GM18858 (cell line): ENCODE results near the gene COL5A1.

Source experiments
- ATAC-seq: cut with Tn5 transposase; IDR thresholded peaks from one replicate; pipeline ENCODE4 v1.9.1; 2021; ENCODE audit not compliant: unreplicated experiment

COL5A1 gene

DNA sequence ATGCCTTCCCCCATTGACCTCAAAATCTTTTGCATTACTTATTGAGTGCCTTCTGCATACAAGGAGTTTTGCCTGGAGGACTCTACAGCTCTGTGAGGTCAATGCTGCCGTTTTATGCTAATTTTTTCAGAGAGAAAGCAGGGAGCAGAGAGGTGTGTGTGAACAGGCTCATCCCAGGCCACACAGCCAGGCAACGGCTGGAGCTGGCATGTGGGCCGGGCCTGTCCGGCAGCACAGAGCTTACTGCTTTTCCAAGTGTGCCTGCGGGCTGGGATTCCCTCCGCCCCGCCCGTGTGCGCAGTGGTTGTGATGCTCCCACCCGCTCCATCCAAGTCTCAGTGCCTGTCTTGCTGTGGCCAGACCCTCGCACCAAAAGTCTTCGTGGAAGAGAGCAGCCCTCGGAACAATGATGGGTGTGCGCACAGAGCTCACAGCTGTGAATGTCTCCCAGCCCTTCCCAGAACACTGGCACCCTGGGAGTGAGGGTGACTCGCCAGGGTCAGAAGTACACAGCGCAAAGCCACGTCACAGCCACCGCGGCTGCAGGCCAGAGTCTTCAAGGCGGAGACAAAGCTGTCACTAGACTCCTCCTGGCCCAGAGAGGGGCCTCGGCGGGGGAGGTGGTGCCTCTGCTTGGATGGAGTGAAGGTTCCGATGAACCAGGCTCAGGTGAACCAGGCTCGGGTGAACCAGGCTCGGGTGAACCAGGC lies 82.8 kb downstream of the COL5A1 start:
- ATAC-seq = no peak

DNA sequence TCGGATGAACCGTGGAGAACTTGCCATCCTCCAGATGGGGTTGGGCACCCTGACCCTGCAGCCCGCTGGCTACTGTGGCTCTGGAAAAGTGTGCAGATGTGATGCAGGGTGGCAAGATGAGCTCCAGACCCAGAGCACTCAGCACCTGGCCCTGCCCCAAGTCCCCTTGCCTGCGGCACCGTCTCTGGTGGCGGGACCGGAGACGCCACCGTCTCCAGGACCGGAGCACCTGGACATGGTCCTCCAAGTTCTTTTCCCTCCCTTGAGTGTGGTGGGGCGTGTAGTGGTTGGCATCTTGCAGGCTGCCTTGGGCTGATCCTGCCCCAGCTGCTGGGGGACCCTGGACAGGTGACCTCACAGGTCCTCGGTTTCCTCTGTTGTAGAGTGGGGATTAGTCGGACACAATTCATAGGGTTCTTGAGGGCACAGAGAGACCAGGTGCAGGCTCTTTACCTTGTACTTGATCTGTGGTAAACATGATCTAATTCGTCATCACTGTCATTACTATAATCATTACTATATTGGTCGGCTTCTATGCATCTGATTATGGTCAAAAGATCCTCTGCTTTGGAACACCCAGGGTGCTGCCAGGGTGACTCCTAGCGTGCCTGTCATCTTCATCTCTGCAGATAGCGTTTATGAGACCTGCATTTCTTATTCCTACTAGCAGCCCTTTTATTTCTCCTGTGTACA lies 83.5 kb downstream of the COL5A1 start:
- ATAC-seq = no peak

DNA sequence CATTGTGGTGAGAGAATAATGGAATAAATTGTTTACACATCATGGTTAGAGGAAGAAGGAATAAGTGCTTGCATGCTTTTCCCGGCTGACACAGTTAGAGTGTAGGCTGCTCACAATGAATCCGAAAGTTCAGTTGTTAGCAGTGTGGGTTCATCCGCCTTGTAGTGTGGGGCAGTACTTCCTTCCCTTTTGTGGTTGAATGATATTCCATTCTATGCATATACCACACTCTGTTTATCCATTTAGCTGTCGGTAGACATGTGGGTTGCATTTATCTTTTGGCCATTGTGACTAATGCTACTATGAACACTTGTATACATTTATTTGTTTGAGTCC lies 84.0 kb downstream of the COL5A1 start:
- ATAC-seq = no peak

DNA sequence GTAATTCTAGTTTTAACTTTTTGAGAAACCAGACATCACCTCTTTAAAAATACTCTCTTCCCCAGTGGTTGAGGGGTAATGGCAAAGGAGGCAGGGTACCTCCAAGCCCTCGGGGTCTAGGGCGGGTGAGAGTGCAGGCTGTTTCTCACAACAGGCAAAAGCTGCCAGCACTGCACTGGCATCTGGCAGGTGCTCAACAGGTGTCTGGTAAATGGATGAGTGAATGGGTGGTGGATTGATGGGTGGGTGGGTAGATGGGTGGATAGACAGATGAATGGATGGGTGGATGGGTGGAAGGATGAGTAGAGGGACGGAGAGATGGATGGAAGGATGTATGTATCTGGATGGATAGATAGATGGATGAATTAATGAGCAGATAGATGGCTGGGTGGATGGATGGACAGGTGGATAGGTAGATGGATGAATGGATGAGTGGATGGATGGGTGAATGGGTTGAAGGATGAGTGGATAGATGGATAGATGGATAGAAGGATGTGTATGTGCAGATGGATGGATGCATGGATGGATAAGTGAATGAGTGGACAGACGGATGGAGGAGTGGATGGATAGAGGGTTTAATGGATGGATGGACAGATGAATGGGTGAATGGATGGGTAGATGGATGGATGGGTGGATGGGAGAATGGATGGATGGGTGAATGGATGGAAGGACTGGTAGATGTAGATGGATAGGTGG lies 84.6 kb downstream of the COL5A1 start:
- no peak for ATAC-seq

DNA sequence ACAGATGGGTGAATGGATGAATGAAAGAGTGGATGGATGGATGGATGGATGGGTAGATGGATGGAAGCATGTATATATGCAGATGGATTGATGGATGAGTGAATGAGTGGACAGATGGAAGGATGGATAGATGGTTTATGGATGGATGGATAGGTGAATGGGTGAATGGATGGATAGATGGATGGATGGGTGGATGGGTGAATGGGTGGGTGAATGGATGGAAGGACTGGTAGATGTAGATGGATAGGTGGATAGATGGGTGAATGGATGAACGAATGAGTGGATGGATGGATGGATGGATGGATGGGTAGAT lies 85.1 kb downstream of the COL5A1 start:
- no peak for ATAC-seq

DNA sequence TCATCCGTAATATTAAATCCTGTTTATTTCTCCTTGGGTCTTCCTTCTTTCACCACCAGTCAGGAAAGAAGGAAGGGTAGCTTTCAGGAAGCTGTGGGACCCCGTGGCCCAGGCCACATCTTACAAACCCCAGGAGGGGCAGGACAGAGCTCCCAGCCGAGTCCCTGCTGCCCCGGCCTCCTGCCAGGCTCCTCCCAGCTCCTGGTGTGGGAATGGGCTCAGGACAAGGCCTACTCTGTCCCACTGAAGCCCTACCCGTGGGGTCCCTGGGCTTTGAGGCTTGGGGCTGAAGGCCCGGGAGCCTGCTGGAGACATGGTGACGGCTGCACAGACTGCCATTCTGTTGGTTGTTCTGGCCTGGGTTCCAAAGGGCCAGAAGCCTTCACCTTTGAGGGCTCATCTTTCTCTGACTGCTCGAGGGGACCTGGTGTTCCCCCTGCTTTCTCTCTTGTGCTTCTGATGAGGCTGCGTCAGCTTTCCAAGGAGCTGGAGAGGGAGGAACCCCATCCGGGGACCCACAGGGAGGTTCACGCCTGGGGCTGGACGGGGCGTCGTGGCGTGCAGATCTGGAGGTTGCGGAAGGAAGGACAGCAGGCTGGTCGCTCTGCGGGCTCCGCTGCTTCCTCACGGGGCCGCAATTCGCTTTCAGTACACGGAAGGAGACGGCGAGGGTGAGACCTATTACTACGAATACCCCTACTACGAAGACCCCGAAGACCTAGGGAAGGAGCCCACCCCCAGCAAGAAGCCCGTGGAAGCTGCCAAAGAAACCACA lies 86.6 kb downstream of the COL5A1 start:
- no peak for ATAC-seq

DNA sequence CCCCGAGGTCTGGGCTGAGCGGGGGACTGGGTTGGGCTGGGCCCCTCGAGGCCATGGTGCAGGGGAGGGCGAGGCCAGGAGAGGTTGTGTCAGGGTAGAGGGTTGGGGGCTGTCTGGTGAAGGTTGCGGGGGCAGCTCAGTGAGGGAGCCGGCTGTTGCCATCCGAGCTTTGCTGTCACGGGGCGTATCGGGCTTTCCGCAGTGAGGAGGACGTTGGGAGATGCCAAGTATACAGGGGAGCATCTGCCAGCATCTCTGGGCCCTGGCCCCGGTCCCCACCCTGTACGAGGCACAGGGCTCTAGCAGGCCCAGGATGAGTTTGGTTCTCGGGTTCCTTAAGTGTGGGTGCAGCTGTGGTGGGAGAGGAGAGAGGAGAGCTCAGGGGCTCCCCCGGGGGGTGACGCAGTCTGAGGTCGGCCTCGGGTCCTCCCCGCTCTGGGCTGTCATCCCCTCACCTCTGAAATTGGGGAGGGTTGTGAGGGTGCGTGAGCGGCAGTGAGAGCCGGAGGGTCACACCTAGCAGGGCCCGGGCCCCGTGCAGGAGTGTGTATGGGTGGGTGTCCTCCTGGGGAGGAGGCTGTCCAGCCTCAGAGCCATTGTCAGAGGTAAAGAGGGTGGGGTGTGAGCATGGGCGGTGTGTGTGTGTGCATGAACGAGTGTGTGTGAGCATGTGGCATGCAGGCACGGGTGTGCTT lies 87.3 kb downstream of the COL5A1 start:
- no peak for ATAC-seq

DNA sequence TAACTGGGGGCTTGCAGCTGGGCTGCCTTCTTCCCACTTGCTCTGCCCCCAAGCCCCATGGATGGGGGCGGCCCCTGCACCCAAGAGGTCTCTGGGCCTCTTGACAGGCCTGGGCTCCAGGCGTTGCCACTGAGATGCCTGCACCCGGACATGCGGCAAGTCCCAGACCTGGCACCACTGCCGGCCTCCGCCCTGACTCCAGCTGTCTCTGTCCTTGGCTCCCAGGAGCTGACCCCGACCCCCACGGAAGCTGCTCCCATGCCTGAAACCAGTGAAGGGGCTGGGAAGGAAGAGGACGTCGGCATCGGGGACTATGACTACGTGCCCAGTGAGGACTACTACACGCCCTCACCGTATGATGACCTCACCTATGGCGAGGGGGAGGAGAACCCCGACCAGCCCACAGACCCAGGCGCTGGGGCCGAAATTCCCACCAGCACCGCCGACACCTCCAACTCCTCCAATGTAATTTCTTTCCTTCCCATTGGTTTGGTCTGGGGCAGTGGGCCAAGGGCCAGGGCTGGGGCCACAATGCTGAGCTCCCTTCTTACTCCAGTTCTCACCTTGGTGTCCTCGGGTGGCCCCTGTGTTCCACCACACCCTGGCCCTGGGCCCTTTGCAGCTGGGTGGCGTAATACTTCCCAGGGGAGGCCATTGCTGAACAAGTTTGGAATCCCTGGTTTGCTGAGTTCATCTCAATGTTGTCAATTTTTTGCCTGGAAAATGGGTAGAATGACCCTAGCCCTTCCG lies 88.6 kb downstream of the COL5A1 start:
- ATAC-seq = no peak

DNA sequence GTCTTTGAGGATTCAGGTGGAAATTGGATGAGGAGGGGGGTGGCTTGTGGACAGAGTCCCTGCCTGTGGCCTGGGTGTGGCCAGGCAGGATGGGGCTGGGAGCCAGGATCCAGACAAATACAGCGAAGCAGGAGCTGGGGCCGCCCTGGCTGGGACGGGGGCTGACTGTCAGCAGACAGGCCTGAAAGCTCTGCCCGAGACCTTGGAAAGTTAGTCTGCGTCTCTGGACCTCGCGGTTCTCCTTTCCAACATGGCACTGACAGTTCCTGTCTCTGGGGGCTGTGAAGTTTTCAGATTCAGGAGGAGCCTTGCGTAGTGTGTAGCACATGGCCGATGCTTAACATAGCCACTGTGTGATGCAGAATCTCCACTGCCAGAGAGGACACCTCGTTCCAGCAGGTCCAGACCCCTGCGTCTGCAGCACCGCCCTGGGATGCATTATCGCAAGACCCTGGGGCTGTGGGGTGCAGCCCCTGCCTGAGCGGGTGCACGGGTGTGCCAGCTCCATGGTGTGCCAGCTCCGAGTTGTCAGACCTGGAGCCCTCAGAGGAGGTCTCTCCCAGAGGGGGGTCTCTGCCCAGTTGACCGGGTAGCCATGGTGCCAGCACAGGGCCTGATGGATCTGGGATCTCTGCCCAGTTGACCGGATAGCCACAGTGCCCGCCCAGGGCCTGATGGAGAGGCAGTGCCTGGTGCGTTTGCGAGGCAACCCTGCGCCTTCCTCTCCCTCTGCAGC lies 89.3 kb downstream of the COL5A1 start:
- no peak for ATAC-seq

DNA sequence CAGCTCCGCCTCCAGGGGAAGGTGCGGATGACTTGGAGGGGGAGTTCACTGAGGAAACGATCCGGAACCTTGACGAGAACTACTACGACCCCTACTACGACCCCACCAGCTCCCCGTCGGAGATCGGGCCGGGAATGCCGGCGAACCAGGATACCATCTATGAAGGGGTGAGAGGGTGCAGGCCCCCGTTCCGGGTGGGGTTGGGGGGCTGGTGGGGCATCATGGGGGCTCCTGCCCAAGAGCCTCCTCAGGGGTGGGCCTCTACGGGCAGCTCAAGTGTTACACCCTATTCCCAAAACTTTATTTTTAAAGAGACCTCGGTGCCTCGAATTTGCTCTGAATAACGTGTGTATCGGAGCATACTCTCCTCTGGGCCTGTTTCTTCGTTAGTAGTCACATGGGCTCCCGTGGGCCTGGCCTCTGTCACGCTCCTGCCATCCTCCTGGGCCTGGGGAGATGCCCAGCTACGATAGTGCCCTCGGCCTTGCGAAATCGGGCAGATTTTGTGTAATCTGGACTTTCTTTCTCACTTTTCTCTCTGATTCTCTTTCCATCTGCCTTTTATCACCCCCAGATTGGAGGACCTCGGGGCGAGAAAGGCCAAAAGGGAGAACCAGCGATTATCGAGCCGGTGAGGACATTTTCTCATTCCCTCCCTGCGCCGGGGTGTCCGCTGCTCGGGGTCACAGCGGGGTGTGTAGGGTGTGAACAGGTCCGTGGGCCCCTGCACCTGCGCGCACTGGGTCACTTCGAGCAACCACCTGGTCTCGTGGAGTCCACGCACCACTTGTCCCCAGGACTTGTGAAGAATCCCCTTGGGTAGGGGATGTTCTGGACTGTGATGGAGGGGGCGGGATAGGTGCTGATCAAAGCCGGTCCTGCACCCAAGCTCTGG lies 90.1 kb downstream of the COL5A1 start:
- ATAC-seq = no peak

DNA sequence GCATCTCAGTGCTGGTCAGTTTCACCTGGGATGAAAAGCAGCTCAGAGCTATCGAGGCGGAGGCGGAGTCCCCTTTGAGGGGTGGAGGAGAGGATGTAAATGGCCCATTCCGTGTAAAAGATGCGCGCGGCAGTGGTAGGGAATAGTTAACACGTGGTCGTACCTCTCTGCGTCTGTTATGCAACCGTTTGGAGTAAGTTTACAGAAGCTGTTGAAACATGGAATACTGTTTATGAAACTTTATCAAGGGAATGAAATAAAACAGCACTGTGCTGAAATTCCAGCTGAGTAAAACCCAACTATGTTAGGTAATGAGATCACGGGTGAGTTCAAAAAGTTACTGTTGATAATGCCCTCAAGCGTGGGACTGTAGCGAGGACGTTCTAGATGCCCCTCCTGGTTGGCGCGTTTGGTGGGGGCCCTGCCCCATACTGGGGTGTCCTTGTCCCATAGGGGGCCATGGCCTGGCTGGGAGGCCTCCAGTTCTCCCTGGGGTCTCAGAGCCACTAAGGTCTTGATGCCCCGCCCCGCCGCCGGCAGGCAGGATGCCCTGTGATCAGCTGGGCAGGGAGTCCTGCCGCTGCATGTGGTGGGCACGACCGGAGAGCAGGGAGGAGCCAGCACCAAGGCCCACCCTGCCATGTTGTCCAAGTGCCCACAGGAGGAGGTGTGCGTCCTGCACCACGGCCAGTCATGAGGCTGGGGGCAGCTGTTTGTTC lies 90.9 kb downstream of the COL5A1 start:
- ATAC-seq = no peak

DNA sequence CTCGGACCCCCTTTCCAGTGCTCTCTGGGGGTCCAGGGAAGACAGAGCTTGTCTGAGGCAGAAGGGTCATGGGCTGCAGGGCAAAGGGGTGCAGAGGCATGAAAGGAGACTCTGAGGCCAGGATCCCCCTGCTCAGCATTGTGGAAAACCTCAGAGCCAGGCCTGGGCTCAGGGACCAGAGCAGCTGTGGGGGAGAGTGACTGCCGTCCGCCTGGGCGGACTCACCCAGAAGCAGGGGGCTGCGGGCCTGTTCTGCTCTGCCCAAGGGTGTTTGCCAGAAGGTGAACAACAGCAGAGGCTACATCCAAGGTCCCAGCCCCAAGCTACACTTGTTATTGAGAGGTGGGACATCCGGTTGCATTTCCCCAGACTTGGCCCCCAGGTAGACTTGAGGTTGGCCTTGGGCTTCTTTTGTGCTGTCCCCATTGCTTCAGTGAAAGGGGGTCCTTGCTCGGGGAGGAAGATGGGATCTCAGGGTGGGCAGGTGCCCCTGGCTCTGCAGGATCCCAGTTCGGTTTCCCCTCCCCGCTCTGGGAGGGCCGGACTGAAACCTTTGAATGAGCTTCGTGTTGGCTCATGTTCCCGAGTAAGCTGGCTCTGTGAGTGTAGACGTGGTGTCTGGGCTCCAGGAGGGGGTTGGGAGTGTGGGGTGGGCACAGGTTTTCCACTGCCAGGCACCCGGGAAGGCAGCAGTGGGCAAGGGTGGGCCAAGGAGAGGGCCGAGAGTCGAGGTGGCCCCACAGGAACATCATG lies 92.1 kb downstream of the COL5A1 start:
- no peak for ATAC-seq

DNA sequence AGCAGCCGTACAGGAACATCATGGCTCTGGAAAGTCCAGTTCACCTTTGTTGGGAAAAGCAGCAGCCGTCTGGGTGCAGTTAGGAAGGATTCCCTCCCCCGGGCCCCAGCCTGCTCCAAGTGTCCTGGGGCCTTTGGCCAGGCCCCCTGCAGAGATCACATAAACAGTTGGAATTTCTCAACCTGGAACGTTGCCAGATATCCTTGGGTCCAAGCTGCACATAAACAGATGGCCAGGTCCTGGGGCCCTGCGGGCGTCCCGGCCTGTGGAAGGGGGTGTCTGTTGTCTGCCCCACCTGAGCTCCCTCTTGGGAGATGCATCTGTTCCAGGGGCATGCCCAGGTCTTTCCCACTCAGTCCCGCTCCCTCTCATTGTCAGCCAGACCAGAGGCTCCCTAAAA lies 92.7 kb downstream of the COL5A1 start:
- no peak for ATAC-seq

DNA sequence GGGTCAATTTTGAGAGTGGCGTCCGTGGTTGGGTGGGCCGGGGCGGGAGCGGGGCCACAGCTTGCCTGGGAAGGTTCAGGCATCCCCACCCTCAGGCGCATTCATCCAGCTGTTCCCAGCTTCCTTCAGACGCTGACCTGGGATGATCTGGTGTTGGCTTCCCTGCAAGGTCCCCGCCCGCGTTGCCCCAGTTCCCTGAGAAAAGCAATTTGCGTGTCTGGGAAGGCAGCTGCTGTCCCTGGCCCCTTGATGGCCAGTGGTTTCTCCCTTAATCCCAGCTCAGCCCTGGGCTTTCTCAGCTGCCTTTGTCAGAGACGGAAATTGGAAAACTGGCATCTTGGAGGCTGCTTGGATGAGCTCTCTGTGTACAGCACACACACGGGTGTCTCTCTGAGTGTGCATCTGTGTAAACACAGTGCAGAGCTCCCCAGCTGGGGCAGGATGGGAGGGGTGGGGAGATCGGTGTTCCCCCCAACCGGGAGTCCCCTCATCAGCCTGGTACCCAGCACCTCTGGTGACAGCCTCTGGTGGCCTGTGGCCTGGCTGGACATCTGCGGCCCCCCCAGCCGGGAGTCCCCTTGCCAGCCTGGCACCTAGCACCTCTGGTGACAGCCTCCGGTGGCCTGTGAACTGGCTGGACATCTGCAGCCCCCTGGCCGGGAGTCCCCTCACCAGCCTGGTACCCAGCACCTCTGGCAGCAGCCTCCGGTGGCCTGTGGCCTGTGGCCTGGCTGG lies 94.0 kb downstream of the COL5A1 start:
- ATAC-seq = no peak

DNA sequence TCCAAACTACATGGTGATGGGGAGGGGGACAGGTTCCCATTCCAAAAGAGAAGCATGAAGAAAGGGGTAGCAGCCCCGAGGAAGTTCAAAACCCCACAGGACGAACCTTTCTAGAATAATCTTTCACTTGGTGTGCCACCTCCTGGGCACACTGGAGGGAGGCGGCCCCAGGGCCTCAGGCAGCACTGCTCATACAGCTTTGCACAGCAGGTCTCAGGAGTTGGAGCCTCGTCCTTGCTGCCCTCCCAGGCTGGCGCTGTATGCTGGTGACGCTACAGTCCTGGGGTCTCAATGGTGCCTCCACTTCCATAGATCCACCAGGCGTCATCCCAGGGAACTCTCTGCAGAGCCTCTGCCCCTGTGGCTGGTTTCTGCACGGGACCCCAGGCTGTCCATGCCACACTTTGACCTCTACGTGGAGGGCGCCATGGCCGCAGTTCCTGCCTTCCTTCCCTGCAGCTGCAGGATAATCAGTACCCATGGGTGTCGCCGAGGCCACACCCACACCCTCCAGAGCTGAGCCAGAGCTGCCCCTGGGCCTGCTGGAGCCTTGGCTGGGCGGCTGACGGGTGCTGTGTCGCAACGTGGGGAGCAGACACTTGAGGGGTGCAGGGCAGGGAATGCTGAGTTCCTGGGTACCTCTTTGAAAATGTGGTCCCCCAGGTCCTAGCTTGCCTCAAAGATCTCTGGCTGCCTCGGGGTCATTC lies 95.3 kb downstream of the COL5A1 start:
- no peak for ATAC-seq
